Activated naive CD4-positive, alpha-beta T cell treated with Interleukin-2 at 50 U/mL for 16 hours (primary cell): ENCODE measurements around the gene HEXIM1.

Experiments used
- DNase-seq: peaks from one replicate; pipeline ENCODE4 v3.0.0-alpha.2; 2020

HEXIM1 gene

DNA sequence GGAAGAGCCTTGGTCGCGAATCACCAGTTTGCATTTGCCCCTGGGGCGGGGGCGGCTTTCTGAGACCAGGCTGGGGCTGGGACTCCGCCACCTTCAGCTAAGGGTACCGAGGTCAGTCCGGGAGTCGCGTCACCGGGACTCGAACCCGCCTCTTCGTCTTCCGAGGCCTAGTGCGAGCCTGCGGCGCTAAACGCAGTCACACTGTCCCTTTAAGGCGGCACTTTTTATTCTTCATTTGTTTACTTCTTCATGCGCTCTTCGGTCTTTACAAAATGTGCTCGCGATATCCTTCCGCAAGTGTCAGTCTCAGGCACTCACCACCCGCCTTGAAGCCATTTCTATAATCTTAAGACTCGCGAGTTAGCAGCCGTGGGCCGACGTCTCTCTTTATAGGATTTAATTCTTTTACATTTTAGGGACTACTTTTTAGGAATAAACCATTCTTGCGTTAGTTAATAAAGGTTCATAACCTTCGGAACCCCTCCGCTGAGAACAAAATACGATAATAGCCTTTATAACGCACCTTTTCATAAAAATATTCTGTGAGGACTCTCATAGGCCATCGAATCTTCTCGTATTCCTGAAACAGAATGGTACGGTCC, 593 bp upstream of the HEXIM1 start:
- DNase-seq = peak; percentile 83

DNA sequence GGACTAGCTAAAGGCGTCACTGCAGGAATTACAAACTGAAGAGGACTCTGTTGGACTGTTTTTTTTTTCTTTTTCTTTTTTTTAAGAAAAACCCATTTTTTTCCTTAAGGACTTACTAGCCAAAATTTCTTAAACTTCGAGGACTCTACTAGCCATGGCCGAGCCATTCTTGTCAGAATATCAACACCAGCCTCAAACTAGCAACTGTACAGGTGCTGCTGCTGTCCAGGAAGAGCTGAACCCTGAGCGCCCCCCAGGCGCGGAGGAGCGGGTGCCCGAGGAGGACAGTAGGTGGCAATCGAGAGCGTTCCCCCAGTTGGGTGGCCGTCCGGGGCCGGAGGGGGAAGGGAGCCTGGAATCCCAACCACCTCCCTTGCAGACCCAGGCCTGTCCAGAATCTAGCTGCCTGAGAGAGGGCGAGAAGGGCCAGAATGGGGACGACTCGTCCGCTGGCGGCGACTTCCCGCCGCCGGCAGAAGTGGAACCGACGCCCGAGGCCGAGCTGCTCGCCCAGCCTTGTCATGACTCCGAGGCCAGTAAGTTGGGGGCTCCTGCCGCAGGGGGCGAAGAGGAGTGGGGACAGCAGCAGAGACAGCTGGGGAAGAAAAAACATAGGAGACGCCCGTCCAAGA, 878 bp downstream of the HEXIM1 start:
- peak; percentile 78 for DNase-seq

DNA sequence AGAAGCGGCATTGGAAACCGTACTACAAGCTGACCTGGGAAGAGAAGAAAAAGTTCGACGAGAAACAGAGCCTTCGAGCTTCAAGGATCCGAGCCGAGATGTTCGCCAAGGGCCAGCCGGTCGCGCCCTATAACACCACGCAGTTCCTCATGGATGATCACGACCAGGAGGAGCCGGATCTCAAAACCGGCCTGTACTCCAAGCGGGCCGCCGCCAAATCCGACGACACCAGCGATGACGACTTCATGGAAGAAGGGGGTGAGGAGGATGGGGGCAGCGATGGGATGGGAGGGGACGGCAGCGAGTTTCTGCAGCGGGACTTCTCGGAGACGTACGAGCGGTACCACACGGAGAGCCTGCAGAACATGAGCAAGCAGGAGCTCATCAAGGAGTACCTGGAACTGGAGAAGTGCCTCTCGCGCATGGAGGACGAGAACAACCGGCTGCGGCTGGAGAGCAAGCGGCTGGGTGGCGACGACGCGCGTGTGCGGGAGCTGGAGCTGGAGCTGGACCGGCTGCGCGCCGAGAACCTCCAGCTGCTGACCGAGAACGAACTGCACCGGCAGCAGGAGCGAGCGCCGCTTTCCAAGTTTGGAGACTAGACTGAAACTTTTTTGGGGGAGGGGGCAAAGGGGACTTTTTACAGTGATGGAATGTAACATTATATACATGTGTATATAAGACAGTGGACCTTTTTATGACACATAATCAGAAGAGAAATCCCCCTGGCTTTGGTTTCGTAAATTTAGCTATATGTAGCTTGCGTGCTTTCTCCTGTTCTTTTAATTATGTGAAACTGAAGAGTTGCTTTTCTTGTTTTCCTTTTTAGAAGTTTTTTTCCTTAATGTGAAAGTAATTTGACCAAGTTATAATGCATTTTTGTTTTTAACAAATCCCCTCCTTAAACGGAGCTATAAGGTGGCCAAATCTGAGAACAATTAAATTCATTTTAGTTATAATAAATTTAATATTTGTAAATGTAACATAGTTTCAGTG, 1.7 kb downstream of the HEXIM1 start:
- DNase-seq = peak; percentile 47

DNA sequence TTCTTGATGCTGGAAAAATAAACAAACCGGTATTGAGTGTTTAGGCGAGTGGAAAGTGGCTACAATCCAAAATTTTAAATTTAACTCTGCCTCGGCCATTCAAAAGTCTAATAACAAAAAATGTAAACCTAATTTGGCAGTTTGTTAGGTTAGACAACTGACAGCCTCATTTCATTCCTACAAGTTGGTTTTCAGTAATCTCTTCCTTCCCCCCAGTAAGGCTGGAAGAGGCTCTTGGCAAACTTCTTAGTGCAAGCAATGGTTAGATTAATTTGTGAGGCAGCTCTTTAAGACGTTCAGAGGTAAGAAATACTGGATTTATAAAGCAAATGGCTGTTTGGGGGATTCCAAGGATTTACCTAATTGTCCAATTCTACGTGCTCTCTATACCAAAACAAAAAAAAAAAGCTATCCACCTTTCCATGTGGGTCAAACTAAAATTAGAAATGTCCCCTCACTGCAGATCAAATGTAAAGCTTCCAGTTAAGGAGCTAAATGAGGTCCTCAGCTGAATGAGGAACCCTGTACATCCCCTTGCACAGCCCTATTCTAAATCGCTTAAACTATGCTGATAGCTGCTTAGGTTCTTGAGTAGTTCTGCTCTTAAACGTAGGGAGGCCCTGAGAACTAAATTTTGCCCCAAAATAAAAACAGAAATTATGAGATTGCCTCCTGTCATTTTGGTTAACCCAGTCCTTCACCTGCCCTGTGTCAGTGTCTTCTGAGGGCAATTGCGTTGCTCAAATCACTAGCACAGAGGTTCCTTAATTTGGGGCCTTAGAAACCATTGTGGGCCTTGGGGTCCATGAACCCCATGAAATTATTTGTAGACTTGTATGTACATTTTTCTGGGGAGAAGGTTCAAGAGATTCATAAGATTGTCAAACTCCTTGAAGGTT, 2.9 kb downstream of the HEXIM1 start:
- DNase-seq = no peak

DNA sequence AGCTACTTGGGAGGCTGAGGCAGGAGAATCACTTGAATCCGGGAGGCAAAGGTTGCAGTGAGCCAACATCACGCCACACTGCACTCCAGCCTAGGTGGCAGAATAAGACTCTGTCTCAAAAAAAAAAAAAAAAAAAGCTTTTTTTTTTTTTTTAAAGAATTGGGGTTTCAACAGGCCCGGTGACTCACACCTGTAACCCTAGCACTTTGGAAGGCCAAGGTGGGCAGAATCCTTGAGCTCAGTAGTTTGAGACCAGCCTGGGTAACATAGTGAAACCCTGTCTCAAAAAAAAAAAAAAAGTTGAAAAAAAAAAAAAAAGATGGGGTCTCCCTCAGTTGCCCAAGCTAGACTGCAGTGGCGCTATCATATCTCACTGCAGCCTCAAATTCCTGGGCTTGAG, 6.8 kb downstream of the HEXIM1 start:
- DNase-seq = no peak

DNA sequence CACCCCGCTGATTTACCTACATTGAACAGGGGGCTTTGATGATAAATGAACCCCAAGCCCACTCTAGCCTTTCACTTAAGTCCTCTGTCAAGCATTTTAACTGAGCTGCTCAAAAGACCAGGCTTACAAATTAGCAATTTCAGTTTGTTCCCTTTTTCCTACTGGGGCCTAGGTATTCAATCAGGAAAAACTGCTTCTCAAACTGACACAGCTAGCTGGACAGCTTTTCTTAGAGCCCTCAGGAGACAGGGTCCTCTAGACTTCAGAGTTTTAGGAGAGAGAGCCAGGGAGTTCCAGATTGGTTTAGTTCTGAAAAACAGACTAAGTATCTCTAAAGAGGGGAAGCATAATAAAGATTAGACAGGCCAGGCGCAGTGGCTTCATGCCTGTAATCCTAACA, 7.2 kb downstream of the HEXIM1 start:
- no peak for DNase-seq

DNA sequence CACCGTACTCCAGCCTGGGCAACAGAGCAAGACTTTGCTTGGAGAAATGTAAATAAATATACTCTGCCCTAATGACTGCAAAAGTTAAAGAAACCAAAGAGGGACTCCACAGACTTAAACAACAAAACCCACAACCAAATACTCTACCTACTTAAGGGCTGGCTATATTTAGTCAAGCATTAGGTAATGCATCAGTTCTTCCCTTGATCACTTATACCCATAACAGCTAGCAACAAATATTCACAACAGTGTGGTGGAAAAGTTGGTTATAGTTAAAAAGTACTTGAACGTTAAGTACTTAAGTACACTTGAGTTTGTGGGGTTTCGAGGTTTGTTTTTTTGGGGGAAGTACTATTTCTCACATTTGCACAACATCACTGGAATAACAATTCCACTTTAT, 8.0 kb downstream of the HEXIM1 start:
- DNase-seq = no peak

DNA sequence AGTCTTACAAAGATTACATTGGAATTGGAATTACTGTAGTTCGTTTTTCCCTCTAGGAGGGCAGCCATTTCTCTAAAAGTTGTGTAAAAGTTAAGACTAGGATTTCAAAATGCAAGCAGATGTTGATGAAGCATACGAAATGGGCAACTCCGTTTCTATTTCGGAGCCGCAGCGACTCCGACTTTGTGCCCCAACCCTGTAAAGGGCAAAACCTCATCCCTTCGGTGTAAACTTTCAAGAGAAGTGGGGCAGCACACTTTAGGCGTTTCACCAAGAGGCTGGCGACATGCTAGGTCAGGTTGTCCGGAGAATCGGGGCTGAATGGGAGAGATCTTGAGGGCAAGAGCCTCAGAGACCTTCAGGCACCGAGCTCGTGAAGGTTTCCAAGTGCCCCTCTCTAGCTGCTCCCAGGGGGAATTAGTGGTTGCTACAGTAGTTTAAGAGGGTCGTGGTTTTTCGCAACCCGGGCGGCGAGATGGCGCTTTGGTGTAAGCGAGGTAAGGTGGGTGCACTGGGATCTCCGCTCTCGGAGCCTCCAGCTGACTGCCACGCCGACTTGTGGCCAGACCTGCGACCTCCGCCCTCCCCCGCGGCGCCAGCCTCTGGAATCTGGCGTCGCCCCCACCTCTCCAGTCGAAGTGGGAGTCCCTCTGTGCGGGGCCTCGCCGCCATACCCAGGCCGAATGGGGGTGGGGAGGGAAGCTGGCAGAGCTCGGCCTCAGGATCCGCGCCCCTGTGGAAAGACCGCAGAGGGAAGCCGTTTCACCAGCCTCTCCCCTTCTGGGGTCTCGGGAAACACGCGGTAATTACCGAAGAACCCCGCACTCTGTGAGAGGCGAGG, 12.4 kb downstream of the HEXIM1 start:
- peak; percentile 69 for DNase-seq

DNA sequence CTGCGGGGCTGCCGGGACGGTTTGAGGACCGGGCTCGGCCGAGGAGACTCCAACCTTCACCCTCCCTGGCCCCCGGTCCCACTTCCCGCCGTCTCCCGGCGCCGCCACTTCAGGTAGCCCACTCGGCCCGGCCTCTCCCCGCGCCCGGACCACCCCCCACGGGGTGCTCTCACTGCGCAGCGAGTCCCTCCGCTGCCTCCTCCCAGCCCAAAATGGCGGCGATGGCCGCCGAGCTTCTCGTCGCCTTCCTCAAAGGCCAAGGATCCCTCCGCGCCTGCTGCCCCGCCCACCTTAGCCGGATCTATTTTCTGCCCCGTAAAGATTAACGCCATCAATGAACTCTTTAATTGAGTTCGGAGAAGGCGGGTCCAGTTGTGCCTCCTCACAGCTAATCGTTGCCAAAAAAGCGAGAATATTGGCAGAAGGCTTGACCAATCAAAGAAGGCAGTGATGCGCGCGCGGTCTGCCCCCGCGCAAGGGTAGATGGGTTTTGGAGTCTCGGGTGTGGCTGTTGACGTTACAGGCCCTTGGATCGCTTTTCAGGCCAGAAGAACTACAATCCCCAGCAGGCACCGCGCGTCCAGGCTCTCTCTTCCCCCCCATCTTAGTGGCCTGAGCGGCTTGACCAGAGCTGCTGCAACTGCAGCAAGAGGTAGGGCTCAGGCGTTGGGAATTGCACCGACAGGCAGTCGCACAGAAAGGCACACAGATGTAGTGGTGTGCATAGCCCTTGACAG, 13.2 kb downstream of the HEXIM1 start, which contains the start of gene HEXIM2:
HEXIM2 (plus strand) TSS at position 588 of the 737 bp plus-strand sequence. CDS start 919 bp downstream, outside the sequence.
- peak; percentile 98 for DNase-seq

DNA sequence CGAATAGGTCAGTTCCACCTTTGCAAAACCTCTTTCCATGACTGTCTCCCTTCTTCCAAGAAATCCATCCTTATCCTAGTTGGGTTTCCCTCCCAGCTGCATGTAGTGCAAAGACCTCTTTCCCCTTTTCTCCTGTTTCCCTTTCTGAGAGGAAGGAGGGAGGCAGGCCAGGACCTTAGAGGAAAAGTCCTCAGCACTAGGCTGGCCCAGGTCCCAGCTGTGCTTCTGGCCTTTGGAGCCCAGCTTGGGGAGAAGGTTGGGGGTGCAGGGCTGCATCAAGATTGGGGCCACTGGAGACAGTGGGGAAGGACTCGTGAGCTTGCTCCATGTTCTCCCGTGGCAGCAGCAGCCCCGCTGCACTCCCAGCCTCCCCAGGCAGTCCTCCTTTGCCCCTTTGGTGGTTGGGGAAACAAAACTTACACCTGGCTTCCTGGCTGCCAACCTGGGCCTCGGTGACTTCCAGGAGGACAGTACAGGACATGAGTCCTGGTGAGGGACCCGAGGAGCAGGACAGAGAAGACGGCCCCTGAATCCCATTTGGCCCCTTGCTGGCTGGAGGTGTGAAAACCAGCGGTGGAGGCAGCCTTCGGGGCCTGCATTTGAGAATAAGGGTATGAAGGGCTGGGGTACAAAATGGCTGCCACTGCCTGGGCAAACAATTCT, 13.9 kb downstream of the HEXIM1 start:
- no peak for DNase-seq

DNA sequence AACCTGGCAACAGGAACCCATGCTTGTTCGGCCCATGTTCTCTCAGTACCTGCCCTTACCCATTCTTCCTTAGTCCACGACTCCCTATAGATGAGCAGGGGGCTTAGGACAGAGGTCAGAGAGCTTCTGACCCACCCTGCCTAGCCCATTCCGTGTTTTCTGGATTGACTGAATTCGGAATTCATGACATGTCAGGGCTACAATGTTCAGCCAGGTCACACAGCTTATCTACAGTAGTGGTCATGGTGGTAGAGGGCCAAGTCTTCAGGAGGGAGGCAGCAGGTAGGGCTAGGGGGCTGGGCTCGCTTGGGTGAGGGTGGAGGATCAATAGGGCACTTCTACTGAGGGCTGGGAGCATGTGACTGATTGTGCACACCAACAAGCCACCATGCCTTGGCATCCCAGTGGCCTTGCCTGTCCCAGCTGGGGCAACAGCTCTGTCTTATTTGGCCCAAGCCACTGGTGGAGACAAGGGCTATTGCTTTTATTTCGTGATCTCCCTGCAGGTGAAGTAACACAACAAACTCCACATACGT, 16.5 kb downstream of the HEXIM1 start:
- DNase-seq = no peak

DNA sequence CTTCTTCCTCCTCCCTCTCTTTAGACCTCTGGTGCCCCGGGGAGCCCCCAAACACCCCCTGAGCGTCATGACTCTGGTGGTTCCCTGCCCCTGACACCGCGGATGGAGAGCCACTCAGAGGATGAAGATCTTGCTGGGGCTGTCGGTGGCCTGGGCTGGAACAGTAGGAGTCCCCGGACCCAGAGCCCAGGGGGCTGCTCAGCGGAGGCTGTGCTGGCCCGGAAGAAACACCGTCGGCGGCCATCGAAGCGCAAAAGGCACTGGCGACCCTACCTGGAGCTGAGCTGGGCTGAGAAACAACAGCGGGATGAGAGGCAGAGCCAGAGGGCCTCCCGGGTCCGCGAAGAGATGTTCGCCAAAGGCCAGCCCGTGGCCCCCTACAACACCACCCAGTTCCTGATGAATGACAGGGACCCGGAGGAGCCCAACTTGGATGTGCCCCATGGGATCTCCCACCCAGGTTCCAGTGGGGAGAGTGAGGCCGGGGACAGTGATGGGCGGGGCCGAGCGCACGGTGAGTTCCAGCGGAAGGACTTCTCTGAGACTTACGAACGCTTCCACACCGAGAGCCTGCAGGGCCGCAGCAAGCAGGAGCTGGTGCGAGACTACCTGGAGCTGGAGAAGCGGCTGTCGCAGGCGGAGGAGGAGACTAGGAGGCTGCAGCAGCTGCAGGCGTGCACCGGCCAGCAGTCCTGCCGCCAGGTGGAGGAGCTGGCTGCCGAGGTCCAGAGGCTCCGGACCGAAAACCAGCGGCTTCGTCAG, 20.9 kb downstream of the HEXIM1 start:
- DNase-seq = no peak

DNA sequence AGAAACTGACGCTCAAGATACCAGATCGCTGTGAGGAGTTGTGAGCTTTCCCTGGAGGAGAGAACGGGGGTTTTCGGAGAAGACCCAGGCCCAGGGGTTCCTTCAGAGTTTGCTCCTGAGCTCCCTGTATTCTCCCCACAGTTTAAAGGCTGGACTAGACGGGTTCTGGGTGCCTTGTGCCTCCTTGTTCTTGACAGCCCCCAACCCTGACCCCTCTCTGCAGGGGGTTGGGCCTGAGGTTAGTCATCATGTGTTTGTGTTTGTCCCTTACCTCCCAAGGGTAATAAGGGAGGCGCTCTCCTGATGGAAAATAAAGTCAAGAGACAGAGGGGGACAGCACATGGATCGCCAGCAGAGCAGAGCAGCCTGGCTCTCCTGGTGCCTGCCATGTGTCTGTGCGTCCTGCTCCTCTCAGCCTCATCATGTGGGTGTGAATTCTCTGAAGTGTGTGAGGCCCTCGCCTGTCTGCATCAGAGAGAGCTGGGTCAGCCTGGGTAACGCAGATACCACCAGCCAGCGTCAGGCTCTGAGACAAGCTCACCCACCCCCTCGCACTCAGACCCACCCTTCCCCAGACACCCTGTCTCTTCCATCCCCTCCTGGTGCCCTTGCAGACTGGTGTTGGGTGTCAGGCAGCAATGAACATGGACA, 22.1 kb downstream of the HEXIM1 start:
- DNase-seq = no peak

DNA sequence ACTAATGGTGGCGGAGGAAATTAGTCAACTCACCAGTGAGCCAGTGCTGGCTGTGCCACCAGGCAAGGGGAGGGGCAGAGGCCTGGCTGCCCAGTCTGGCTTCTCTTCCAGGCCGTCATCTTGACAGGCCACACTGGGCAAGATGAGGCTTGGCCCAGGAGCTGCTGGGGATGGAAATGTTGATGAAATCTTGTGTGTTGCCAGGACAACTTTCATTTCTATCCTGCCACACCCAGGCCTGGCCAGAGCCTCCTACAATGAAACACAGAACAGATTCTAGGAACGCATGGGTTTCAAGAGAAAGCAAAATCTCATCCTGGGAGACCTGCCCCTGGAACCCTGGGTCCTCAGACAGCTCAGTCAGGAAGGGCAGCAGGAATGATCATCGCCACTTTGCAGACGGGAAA, 22.7 kb downstream of the HEXIM1 start:
- DNase-seq = no peak

DNA sequence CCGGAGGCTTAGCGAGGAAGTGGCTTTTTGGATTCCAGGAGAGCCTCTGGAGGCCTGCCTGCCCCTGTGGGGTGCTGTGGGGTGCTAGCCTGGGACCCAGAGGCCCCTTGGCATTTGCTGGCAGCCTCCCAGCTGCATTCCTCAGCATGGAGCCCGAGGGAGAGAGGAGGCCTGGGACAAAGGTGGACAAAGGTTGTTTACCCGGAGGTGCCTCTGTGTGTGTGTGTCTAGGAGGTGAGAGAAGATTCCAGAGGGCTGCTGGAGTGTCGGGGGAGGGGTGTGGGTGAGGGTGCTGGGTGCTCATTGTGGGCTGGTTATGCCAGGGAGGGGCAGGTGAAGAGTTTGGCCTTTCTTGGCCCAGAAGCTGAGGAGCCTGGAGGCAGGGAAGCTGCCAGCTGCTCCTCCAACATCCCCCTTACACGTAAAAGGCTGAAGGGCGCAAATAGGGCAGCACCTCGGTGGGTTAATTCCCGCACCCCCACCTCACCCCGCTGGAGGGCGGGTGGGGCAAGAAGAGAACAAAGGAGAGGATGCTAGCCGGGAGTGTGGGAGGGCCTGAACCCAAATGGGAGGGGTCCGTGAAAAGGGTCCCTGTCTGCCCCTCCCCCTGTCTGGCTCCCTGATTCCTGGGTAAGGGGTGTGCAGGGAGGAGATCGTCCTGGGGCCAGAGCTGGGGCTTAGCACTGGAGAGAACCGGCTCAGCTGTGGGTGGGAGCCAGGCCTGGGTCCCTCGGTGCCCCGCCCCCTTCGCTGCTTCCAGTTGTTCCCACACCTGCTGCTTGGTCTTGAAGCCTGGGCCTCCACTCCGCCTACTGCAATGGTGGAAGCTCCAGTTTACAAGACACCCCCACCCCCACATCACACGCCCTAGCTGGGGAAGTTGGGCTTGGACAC, 23.3 kb downstream of the HEXIM1 start:
- DNase-seq = no peak

DNA sequence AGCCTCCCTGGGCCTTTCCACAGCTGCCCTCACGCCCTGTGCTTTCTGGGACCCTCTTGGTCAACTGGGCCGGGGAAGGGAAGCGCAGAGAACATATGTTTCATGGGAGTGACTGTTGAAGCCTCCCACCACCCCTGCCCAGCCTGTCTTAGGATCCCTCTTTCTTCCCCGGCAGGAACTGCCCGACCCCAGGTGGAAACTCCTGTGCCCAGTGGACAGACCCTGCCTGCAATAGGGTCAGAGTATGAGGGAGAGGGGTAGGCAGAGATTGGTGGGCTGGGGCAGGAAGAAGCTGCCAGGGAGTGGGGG, 23.9 kb downstream of the HEXIM1 start:
- DNase-seq = no peak

DNA sequence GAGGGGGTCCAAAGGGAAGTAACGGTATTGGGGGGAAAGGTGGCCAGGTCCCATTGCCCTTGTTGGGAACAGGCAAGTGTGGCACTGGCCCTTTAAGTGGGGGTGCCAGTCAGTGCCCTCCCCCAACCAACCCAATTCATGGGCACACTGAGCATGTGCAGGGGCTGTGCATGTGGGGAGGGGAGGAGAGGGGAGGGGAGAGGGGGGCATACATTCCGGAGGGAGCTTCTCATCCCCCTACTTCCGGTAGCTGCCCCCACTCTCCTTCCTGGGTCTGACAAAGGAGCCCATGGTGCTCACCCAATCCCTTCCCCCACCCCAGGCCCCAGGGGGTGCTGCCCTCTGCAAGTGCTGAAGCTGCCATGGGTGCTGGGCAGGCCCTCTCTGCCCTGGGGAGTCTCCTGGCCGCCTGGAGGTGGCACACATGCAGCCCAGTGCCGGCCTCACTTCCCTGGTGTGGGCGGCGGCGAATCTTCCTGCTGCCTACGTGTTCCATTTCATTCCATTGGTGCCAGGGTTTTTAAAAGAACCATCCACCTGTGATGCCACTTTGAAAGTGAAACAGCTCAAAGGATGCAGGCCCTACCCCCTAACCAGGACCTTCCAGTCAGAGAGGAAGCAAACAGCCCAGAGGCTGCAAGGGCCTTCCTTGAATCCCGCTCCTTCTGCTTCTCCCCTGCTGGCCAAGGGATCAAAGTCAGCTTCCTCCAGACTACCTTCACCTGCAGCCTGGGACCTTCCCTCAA, 24.4 kb downstream of the HEXIM1 start:
- DNase-seq = peak; percentile 47
